HepG2 (cell line): ENCODE results near the gene SLC23A3. TPM values are rescaled to one million over a fixed set of nuclear protein-coding genes. Genes with fewer than 3 reads are reported as not detected.

Experiments used
- CHD2 ChIP-seq: IDR thresholded peaks from 2 replicates; pipeline ENCODE4 v1.6.1; 2011; ENCODE audit warnings: low read depth, low read length, improper control_type of control experiment
- KLF16 ChIP-seq, 2 experiments: sonication (generic) in 1 of 2; formaldehyde crosslinking in 1 of 2; IDR thresholded peaks; 2 replicates each; pipeline versions ENCODE4 v1.6.1 to v1.8.0; 2016 to 2023; ENCODE audit warnings: missing genetic modification reagents in 2 of 2, missing compliant biosample characterization in 1 of 2
- SMC3 ChIP-seq: IDR thresholded peaks from 2 replicates; pipeline ENCODE4 v1.6.1; 2011; ENCODE audit warnings: low read length, improper control_type of control experiment
- SP1 ChIP-seq, 2 experiments: fragments of 450-650 bp in 1 of 2; sonication (generic) in 1 of 2; formaldehyde crosslinking in 1 of 2; IDR thresholded peaks; 2 replicates each; pipeline versions ENCODE4 v1.4.0 to v1.6.1; 2016 to 2020; ENCODE audit warnings: missing genetic modification reagents in 1 of 2
- STAG1 ChIP-seq: sonication (generic); formaldehyde crosslinking; IDR thresholded peaks from 2 replicates; pipeline ENCODE4 v1.4.0; 2020; ENCODE audit warnings: missing genetic modification reagents
- TARDBP ChIP-seq: sonication (generic); formaldehyde crosslinking; IDR thresholded peaks from 2 replicates; pipeline ENCODE4 v1.8.0; 2022; ENCODE audit warnings: mild to moderate bottlenecking, missing genetic modification reagents
- ZKSCAN5 ChIP-seq: sonication (generic); formaldehyde crosslinking; IDR thresholded peaks from 2 replicates; pipeline ENCODE4 v1.5.1; 2020; ENCODE audit warnings: mild to moderate bottlenecking, missing genetic modification reagents
- ZNF614 ChIP-seq: IDR thresholded peaks from 2 replicates; pipeline ENCODE4 v1.6.1; 2018; ENCODE audit warnings: missing biosample characterization, missing genetic modification reagents, inconsistent platforms, borderline replicate concordance
- ZNF773 ChIP-seq: sonication (generic); formaldehyde crosslinking; IDR thresholded peaks from 2 replicates; pipeline ENCODE4 v1.4.0; 2020; ENCODE audit warnings: missing genetic modification reagents, borderline replicate concordance
- polyA plus RNA-seq, 8 experiments: library from polyadenylated mRNA; depleted of rRNA in 3 of 8; stranded (reverse) in 7 of 8; unstranded in 1 of 8; fragments of >200 nt; fragmentation: Illumina TruSeq in 4 of 8; extraction: Trizol in 4 of 8; gene quantifications; 2 replicates each; pipeline versions ENCODE4 v1.2.1 to v1.2.3, GENCODE V29; 2011 to 2016; ENCODE audit warnings: low read depth in 4 of 8, missing spikeins in 1 of 8, mixed read lengths in 1 of 8; ENCODE audit not compliant: insufficient read depth in 1 of 8
- total RNA-seq, 5 experiments: library from RNA; depleted of rRNA; stranded (reverse); fragments of >200 nt; fragmentation: Illumina TruSeq; extraction: Trizol; gene quantifications; 2 replicates each; pipeline ENCODE4 v1.2.3, GENCODE V29; 2016; ENCODE audit warnings: low read depth in 1 of 5
- TF ChIP-seq, protein P1 (sequence below), 2 experiments: IDR thresholded peaks; 2 replicates each; pipeline ENCODE4 v1.6.1; 2011 to 2012; ENCODE audit warnings: low read length in 2 of 2, borderline replicate concordance in 1 of 2, low read depth in 1 of 2, mild to moderate bottlenecking in 1 of 2, moderate library complexity in 1 of 2
- TF ChIP-seq, protein P2 (sequence below): IDR thresholded peaks from 2 replicates; pipeline ENCODE4 v1.6.1; 2012; ENCODE audit warnings: inconsistent platforms
- TF ChIP-seq, protein P3 (sequence below): sonication (generic); formaldehyde crosslinking; IDR thresholded peaks from 2 replicates; pipeline ENCODE4 v1.4.0; 2020; ENCODE audit warnings: missing genetic modification reagents
- TF ChIP-seq, protein P4 (sequence below): sonication (generic); formaldehyde crosslinking; IDR thresholded peaks from 2 replicates; pipeline ENCODE4 v1.9.0; 2021; ENCODE audit warnings: missing genetic modification reagents, mild to moderate bottlenecking, borderline replicate concordance
- TF ChIP-seq, protein P5 (sequence below): sonication (generic); formaldehyde crosslinking; IDR thresholded peaks from 2 replicates; pipeline ENCODE4 v1.8.0; 2023; ENCODE audit warnings: mild to moderate bottlenecking, missing genetic modification reagents
- TF ChIP-seq, protein P6 (sequence below): sonication (generic); formaldehyde crosslinking; IDR thresholded peaks from 2 replicates; pipeline ENCODE4 v1.5.0; 2020; ENCODE audit warnings: mild to moderate bottlenecking, missing genetic modification reagents
- TF ChIP-seq, protein P7 (sequence below): sonication (generic); formaldehyde crosslinking; IDR thresholded peaks from 2 replicates; pipeline ENCODE4 v1.5.0; 2020; ENCODE audit warnings: mild to moderate bottlenecking, missing genetic modification reagents, borderline replicate concordance

SLC23A3 gene
- total and polyA plus RNA-seq, 2 of the 13 experiments (the other 11 are each of a cell fraction or from before 2014, with no cell fraction given) = 0.38 to 0.78 TPM

DNA sequence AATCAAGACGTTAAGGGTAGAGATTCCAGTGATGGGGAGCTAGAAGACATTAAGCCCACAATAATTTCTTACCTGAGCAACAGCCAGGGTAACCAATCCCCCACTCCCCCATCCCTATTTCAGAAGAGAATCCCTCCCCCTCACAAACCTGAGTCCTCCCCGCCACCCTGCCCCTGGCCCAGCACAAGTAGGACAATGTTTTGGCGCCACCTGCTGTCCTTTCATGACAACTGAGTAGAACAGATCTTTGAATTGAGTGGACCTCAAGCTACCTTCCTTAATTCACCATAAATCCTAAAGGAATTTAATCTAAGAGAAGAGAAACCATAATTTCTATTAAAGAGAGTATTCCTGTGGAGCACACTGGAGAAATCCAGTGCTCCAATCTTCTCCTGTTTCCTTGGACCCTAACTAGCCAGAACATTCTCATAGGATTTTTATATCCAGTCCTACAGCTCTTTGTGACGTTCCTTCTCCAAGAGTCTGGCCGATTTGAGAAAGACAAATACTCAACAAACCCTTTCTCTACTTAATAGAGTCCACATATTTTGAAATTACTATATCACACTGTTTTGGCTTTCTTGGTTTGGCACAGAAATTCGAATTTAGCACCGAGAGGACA, 50.3 kb downstream of the SLC23A3 start (continued):
- TF ChIP-seq, protein P1, sequence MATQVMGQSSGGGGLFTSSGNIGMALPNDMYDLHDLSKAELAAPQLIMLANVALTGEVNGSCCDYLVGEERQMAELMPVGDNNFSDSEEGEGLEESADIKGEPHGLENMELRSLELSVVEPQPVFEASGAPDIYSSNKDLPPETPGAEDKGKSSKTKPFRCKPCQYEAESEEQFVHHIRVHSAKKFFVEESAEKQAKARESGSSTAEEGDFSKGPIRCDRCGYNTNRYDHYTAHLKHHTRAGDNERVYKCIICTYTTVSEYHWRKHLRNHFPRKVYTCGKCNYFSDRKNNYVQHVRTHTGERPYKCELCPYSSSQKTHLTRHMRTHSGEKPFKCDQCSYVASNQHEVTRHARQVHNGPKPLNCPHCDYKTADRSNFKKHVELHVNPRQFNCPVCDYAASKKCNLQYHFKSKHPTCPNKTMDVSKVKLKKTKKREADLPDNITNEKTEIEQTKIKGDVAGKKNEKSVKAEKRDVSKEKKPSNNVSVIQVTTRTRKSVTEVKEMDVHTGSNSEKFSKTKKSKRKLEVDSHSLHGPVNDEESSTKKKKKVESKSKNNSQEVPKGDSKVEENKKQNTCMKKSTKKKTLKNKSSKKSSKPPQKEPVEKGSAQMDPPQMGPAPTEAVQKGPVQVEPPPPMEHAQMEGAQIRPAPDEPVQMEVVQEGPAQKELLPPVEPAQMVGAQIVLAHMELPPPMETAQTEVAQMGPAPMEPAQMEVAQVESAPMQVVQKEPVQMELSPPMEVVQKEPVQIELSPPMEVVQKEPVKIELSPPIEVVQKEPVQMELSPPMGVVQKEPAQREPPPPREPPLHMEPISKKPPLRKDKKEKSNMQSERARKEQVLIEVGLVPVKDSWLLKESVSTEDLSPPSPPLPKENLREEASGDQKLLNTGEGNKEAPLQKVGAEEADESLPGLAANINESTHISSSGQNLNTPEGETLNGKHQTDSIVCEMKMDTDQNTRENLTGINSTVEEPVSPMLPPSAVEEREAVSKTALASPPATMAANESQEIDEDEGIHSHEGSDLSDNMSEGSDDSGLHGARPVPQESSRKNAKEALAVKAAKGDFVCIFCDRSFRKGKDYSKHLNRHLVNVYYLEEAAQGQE (IDR thresholded peaks at IDR 0.05; ENCODE audit: borderline replicate concordance in 1 of 2, low read depth in 1 of 2, low read length in 2 of 2) = no peak
- TF ChIP-seq CHD2 (no peak), ZKSCAN5 (CRISPR knock-in tag) (no peak), ZNF614 (no peak), STAG1 (CRISPR knock-in tag) (peak; percentile 92), SMC3 (peak; percentile 97), SP1 (IDR thresholded peaks at IDR 0.05) (no peak), SP1 (CRISPR knock-in tag; IDR thresholded peaks at IDR 0.05) (no peak), ZNF773 (CRISPR knock-in tag) (no peak), KLF16 (CRISPR knock-in tag; IDR thresholded peaks at IDR 0.05) (0 out of 4 replicates have a peak, but pooled peaks of 1 of the 2 experiments have one; percentile 33), TARDBP (CRISPR knock-in tag) (no peak)
- TF ChIP-seq, protein P2, sequence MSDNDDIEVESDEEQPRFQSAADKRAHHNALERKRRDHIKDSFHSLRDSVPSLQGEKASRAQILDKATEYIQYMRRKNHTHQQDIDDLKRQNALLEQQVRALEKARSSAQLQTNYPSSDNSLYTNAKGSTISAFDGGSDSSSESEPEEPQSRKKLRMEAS = peak; percentile 31; the same call in 1 of the 2 replicates
- TF ChIP-seq, protein P3, sequence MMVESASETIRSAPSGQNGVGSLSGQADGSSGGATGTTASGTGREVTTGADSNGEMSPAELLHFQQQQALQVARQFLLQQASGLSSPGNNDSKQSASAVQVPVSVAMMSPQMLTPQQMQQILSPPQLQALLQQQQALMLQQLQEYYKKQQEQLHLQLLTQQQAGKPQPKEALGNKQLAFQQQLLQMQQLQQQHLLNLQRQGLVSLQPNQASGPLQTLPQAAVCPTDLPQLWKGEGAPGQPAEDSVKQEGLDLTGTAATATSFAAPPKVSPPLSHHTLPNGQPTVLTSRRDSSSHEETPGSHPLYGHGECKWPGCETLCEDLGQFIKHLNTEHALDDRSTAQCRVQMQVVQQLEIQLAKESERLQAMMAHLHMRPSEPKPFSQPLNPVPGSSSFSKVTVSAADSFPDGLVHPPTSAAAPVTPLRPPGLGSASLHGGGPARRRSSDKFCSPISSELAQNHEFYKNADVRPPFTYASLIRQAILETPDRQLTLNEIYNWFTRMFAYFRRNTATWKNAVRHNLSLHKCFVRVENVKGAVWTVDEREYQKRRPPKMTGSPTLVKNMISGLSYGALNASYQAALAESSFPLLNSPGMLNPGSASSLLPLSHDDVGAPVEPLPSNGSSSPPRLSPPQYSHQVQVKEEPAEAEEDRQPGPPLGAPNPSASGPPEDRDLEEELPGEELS = no peak
- TF ChIP-seq, protein P4, sequence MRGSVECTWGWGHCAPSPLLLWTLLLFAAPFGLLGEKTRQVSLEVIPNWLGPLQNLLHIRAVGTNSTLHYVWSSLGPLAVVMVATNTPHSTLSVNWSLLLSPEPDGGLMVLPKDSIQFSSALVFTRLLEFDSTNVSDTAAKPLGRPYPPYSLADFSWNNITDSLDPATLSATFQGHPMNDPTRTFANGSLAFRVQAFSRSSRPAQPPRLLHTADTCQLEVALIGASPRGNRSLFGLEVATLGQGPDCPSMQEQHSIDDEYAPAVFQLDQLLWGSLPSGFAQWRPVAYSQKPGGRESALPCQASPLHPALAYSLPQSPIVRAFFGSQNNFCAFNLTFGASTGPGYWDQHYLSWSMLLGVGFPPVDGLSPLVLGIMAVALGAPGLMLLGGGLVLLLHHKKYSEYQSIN (CRISPR knock-in tag) = no peak
- TF ChIP-seq, protein P5, sequence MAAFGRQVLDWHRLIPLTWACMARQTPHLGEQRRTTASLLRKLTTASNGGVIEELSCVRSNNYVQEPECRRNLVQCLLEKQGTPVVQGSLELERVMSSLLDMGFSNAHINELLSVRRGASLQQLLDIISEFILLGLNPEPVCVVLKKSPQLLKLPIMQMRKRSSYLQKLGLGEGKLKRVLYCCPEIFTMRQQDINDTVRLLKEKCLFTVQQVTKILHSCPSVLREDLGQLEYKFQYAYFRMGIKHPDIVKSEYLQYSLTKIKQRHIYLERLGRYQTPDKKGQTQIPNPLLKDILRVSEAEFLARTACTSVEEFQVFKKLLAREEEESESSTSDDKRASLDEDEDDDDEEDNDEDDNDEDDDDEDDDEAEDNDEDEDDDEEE (CRISPR knock-in tag) = no peak
- TF ChIP-seq, protein P6, sequence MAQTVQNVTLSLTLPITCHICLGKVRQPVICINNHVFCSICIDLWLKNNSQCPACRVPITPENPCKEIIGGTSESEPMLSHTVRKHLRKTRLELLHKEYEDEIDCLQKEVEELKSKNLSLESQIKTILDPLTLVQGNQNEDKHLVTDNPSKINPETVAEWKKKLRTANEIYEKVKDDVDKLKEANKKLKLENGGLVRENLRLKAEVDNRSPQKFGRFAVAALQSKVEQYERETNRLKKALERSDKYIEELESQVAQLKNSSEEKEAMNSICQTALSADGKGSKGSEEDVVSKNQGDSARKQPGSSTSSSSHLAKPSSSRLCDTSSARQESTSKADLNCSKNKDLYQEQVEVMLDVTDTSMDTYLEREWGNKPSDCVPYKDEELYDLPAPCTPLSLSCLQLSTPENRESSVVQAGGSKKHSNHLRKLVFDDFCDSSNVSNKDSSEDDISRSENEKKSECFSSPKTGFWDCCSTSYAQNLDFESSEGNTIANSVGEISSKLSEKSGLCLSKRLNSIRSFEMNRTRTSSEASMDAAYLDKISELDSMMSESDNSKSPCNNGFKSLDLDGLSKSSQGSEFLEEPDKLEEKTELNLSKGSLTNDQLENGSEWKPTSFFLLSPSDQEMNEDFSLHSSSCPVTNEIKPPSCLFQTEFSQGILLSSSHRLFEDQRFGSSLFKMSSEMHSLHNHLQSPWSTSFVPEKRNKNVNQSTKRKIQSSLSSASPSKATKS (CRISPR knock-in tag) = no peak
- TF ChIP-seq, protein P7, sequence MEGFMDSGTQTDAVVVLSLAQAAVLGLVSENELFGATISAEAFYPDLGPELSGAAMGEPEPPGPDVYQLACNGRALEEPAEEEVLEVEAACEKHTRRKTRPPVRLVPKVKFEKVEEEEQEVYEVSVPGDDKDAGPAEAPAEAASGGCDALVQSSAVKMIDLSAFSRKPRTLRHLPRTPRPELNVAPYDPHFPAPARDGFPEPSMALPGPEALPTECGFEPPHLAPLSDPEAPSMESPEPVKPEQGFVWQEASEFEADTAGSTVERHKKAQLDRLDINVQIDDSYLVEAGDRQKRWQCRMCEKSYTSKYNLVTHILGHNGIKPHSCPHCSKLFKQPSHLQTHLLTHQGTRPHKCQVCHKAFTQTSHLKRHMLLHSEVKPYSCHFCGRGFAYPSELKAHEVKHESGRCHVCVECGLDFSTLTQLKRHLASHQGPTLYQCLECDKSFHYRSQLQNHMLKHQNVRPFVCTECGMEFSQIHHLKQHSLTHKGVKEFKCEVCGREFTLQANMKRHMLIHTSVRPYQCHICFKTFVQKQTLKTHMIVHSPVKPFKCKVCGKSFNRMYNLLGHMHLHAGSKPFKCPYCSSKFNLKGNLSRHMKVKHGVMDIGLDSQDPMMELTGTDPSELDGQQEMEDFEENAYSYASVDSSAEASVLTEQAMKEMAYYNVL (CRISPR knock-in tag) = no peak
